M059J (cell line): ENCODE measurements around the gene RNASE13. TPM values are rescaled to one million over a fixed set of nuclear protein-coding genes. Genes with fewer than 3 reads are reported as not detected.
"Not testable (repeated sequence)": the region's sequence is repeated elsewhere in the genome, so short reads cannot be mapped to it uniquely, and the experiment has no call there.

ENCODE experiments used
- DNase-seq: peaks from one replicate; pipeline ENCODE4 v3.0.0-alpha.2; 2012; ENCODE audit warnings: low read depth
- total RNA-seq: library from RNA; depleted of rRNA; stranded (reverse); fragments of >200 nt; shearing (Covaris generic); gene quantifications from 2 replicates; pipeline ENCODE4 v1.2.3, GENCODE V29; 2014; rRNA removed

The RNASE13 gene
- total RNA-seq, 1 experiment from 2014 or later = not detected

GRCh38 chr14:20989471-20989786 is 45.2 kb downstream of the RNASE13 start:
- no peak for DNase-seq

GRCh38 chr14:20988717-20989470 is 45.7 kb downstream of the RNASE13 start:
- peak; percentile 28 for DNase-seq

DNA sequence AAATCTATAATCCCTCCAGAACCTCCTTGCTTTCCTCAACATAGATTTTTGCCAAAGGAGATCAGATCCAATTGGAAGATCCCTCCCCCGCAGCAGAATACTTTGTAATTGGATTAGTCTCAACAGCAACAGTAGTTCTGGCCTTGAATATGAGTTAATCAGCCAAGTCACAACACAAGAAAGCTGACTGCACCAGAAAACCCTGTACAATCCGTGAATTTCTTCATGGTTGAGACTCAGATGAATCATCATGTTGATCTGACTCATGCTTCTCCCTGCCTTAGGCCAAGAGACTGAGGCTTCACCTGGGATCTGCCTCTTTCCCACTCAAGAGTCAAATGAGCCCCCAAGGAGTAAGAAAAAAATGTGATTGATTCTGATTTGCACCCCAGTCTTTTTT is 47.8 kb downstream of the RNASE13 start:
- DNase-seq = peak; percentile 94

GRCh38 chr14:20985650-20986049 is 49.0 kb downstream of the RNASE13 start:
- not testable (repeated sequence) for DNase-seq

Other genes starting within 250 kb of the RNASE13 start
- gene RNASE1, start 232.0 kb downstream of the RNASE13 start, total RNA-seq = 1.4 and 1.6 TPM in 2 replicates
- gene RNASE3, start 143.4 kb downstream of the RNASE13 start, total RNA-seq = not detected in 2 replicates
- gene RNASE2, start 79.3 kb downstream of the RNASE13 start, total RNA-seq = not detected in 2 replicates
- 57.7 and 66.9 TPM in 2 replicates for gene METTL17, start 44.8 kb downstream of the RNASE13 start, total RNA-seq
- 1.2 TPM in 1 of 2 replicates, not detected in the other for gene SLC39A2, start 35.5 kb downstream of the RNASE13 start, total RNA-seq
- gene NDRG2, start 9.7 kb downstream of the RNASE13 start, total RNA-seq = 0.94 and 2.2 TPM in 2 replicates
- gene TPPP2, start 4.6 kb downstream of the RNASE13 start, total RNA-seq = not detected in 2 replicates
- gene RNASE7, start 7.6 kb upstream of the RNASE13 start, total RNA-seq = not detected in 2 replicates
- gene RNASE8, start 23.0 kb upstream of the RNASE13 start, total RNA-seq = not detected in 2 replicates
- 12.0 and 24.8 TPM in 2 replicates for gene ARHGEF40, start 35.5 kb upstream of the RNASE13 start, total RNA-seq
- 5.3 and 12.1 TPM in 2 replicates for gene ZNF219, start 63.8 kb upstream of the RNASE13 start, total RNA-seq
- gene TMEM253, start 66.3 kb upstream of the RNASE13 start, total RNA-seq = not detected in 2 replicates
- not detected in 2 replicates for gene OR5AU1, start 121.3 kb upstream of the RNASE13 start, total RNA-seq
- gene HNRNPC, start 234.6 kb upstream of the RNASE13 start, total RNA-seq = 821 and 1,019 TPM in 2 replicates
- gene RPGRIP1, start 245.3 kb upstream of the RNASE13 start, total RNA-seq = not detected in 2 replicates